GM19351 (cell line): ENCODE results near the gene NTRK1.
"Not testable (repeated sequence)": the region's sequence is repeated elsewhere in the genome, so short reads cannot be mapped to it uniquely, and the experiment has no call there.

Experiments used
- ATAC-seq: cut with Tn5 transposase; IDR thresholded peaks from one replicate; pipeline ENCODE4 v1.9.1; 2021; ENCODE audit warnings: mild to moderate bottlenecking, moderate library complexity; ENCODE audit not compliant: unreplicated experiment

NTRK1 gene

GRCh38 chr1:156911577-156912298 is 51.1 kb downstream of the NTRK1 start:
- ATAC-seq, result no peak

- ATAC-seq, result no peak
Observed at GRCh38 chr1:156912310-156912709, 51.6 kb downstream of the NTRK1 start.

GRCh38 chr1:156912861-156913808 is 52.5 kb downstream of the NTRK1 start:
- no peak for ATAC-seq

- no peak for ATAC-seq
Observed at GRCh38 chr1:156913809-156914387, 53.2 kb downstream of the NTRK1 start.

GRCh38 chr1:156914440-156914856 is 53.8 kb downstream of the NTRK1 start:
- ATAC-seq, result no peak

GRCh38 chr1:156920233-156921052 is 59.8 kb downstream of the NTRK1 start, which contains the start of gene LRRC71:
Gene LRRC71, plus strand, starts transcription at chr1:156920632. Its CDS starts 172 bp downstream, at chr1:156920804.
- no peak for ATAC-seq

- ATAC-seq, result no peak
Observed at GRCh38 chr1:156921053-156921529, 60.4 kb downstream of the NTRK1 start.

DNA sequence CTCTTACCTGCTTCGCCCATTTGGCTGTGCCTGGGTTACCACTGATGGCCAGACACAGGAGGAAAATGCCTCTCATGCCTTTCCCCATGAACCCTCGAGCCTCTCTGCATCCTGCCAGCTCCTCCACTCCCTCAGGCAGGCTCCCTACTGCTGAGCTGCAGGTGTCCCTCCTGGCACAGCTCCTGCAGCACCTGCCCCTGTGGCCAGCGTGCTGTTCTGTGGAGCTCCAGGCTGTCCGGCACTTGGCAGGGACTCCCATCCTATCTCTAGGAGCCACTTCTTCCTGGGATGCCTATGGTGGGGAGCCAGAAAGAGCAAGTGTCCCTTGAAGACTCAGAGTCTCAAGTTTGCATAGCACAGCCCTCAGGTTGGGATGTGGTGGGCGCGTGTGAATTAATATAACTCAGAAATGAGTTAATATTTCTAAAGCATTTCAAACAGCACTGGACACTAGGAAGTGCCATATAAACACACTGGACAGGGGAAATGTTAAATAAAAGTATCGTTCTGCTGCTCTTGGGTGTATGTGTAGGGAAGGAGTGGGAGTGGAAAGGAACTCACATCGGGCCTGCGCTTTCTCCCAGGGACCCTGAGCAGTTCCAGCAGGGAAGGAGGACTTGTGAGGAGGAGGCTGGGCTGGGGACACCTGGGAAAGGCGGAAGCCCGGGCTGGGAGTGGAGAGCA is 62.5 kb downstream of the NTRK1 start:
- ATAC-seq, result no peak

- ATAC-seq, result no peak
Observed at GRCh38 chr1:156923670-156924477, 63.2 kb downstream of the NTRK1 start.

DNA sequence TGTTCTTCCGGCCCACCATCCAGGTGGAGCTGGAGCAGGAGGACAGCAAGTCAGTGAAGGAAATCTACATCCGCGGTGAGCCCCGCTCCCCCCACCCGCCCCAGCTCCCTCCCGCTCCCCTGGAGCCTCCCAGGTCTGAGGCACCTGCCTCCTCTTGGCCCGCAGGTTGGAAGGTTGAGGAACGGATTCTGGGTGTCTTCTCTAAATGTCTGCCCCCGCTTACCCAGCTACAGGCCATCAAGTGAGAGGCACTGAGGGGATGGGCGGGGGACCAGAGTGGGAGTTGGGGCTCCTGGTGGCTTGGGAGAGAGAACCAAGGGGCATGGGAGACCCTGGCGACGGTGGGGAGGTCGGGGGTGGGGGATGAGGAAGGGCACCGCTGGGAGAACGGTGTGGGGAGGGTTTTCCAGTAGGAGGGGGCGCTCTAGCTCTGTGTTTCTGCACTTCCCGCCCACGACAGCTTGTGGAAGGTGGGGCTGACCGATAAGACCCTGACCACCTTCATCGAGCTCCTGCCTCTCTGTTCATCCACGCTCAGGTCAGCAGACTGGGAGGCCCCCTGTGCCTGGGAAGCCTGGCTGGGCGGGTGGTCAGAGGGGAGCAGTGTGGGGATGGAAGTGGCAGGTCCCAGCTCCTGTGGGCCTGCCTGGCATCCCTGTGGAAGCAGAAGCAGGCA is 64.0 kb downstream of the NTRK1 start:
- ATAC-seq, result no peak

DNA sequence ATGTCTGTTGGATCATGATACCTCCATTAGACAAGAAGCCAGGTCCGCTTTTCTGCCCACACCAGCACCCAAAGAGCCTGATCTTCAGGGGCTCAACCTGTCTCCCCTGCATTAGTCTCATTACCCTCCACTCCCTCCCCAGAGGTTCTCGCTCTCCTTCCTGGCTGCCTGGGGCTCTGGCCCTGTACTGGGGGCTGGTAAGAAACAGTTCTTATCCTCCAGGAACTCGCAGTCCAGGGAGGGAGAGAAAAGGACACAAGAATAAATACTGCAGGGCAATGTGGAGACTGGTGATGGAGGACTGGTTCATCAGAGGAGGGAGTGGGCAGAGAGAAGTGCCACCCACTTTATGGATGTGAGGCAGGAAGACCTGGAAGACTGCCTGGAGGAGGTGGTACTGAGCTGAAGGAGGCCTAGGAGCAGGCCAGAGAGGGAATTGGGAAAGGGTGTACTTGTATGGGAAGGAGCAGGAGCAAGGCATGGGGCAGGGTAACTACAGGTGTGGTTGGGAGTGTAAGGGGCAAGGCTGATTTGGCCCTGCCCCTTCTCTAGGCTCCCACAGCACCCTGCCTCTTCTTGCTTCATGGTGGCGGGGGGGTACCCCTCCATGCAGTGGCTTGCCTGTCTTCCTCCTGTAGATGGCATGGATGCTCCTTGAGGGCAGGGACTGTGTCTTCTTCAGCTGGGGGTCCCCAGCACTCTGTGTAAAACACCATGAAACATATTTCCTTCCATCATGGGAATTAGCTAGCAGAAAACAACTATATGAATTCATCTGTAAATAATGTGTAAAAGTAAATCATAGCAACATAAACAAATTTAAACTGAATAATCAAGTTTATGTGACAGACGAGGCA is 64.7 kb downstream of the NTRK1 start:
- no peak for ATAC-seq

GRCh38 chr1:156926175-156926574 is 65.5 kb downstream of the NTRK1 start:
- no peak for ATAC-seq

- ATAC-seq, result not testable (repeated sequence)
Observed at GRCh38 chr1:156926695-156927094, 66.0 kb downstream of the NTRK1 start.

GRCh38 chr1:156927215-156928042 is 66.8 kb downstream of the NTRK1 start:
- no peak for ATAC-seq

DNA sequence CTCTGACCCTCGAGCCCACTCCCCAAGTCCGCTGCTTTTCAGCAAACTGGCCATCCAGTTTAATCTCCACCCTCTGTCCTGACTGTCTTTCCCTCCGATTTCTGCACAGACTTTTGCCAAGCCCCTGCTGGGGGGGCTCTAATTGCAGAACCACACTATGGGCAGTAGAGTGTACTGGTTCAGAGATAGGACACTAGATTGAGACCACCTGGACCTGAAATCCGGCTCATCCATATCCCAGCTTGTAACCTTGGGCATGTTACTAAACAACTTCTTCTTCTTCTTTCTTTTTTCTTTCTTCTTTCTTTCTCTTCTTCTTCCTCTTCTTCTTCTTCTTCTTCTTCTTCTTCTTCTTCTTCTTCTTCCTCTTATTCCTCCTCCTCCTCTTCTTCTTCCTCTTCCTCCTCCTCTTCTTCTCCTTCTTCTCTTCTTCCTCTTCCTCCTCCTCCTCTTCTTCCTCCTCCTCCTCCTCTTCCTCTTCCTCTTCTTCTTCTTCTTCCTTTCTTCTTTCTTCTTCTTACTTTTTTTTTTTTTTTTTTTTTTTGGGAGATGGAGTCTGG is 67.5 kb downstream of the NTRK1 start:
- no peak for ATAC-seq

GRCh38 chr1:156929596-156930238 is 69.1 kb downstream of the NTRK1 start:
- ATAC-seq, result no peak
